ENCODE measurements around the gene MMP24.
A peak's percentile ranks its signal among the peaks of the same experiment; 100 is the strongest.

The MMP24 gene

GRCh38 chr20:35316086-35316485, 89.6 kb downstream of the MMP24 start:
- DNase-seq: no peak

- no peak for DNase-seq
These were observed 91.1 kb downstream of the MMP24 start for GRCh38 chr20:35317416-35318210.

- peak; percentile 27 for DNase-seq
These were observed 92.1 kb downstream of the MMP24 start for GRCh38 chr20:35318502-35319157.

- no peak for DNase-seq
These were observed 92.8 kb downstream of the MMP24 start for GRCh38 chr20:35319192-35319870.

GRCh38 chr20:35319871-35320197, 93.3 kb downstream of the MMP24 start:
- no peak for DNase-seq

- no peak for DNase-seq
These were observed 94.1 kb downstream of the MMP24 start for GRCh38 chr20:35320396-35321126.

- no peak for DNase-seq
These were observed 98.9 kb downstream of the MMP24 start for GRCh38 chr20:35325401-35325800.

GRCh38 chr20:35326021-35326739, 99.7 kb downstream of the MMP24 start:
- no peak for DNase-seq
